Measurements from ENCODE around the gene ST6GALNAC1. TPM values are rescaled to one million over a fixed set of nuclear protein-coding genes. Genes with fewer than 3 reads are reported as not detected.

The ST6GALNAC1 gene
- total and polyA plus RNA-seq, 9 donors, result 0.73 to 10.5 (median 3.7) TPM

GRCh38 chr17:76682296-76682695 lies 38.7 kb upstream of the ST6GALNAC1 start:
- WGBS, 3 donors, result 11 to 37% (median 12%) methylated on average over 6 to 12 of the region's 12 CpGs
- H3K4me1 ChIP-seq (ENCODE audit: insufficient read depth), result peaks cover 19% of the 10 kb centered on the region
- H3K36me3 ChIP-seq, result no peaks in the 10 kb centered on the region
- intact Hi-C loops (cut with DNase I), result loop anchor here in 1 of 4 donors (10.0 kb wide), 1 partner anchor 157 kb away; no protein-coding TSS in a partner anchor
- TF ChIP-seq CTCF (IDR thresholded peaks at IDR 0.05) (no peak), POLR2A (IDR thresholded peaks at IDR 0.05) (no peak), EP300 (IDR thresholded peaks at IDR 0.05) (no peak)
- H3K27ac ChIP-seq, result peak overlapping the region; percentile 57 to 59
- peak; percentile 68 to 83 (median 75) for DNase-seq
- H3K9me3 ChIP-seq, result no peaks in the 10 kb centered on the region
- H3K27me3 ChIP-seq, result no peaks in the 10 kb centered on the region
- no peak overlapping the region for H3K4me3 ChIP-seq

- Histone ChIP-seq H3K9me3 (no peaks in the 10 kb centered on the region), H3K27me3 (no peaks in the 10 kb centered on the region), H3K36me3 (no peaks in the 10 kb centered on the region), H3K4me1 (ENCODE audit: insufficient read depth) (peaks cover 16% of the 10 kb centered on the region), H3K4me3 (no peak overlapping the region), H3K27ac (peak overlapping the region; percentile 57 to 59)
- intact Hi-C loops (cut with DNase I), result loop anchor here in 1 of 4 donors (10.0 kb wide), 1 partner anchor 157 kb away; no protein-coding TSS in a partner anchor
- WGBS, 3 donors, result 26 to 32% (median 27%) methylated on average over 16 of the region's 16 CpGs
- peak; percentile 74 to 84 (median 82) for DNase-seq
- no peak for TF ChIP-seq POLR2A (IDR thresholded peaks at IDR 0.05)
- TF ChIP-seq EP300 (IDR thresholded peaks at IDR 0.05), result no peak
- TF ChIP-seq CTCF (IDR thresholded peaks at IDR 0.05), result peak; percentile 50 to 67 (median 65)
Observed at GRCh38 chr17:76681222-76682137, 37.9 kb upstream of the ST6GALNAC1 start.

GRCh38 chr17:76679239-76679638 lies 35.7 kb upstream of the ST6GALNAC1 start:
- intact Hi-C loops (cut with DNase I), result loop anchor here in 1 of 4 donors (10.0 kb wide), 1 partner anchor 46 kb away; the partner anchor contains the start of genes JMJD6 and METTL23
- DNase-seq, result no peak
- no peak overlapping the region for H3K4me3 ChIP-seq
- peaks cover 16% of the 10 kb centered on the region for H3K4me1 ChIP-seq (ENCODE audit: insufficient read depth)
- 79 to 87% (median 86%) methylated on average over 1 of the region's 1 CpG for WGBS, 3 donors
- TF ChIP-seq POLR2A (IDR thresholded peaks at IDR 0.05), result no peak
- no peak for TF ChIP-seq CTCF (IDR thresholded peaks at IDR 0.05)
- TF ChIP-seq EP300 (IDR thresholded peaks at IDR 0.05), result no peak
- H3K27me3 ChIP-seq, result no peaks in the 10 kb centered on the region
- no peak overlapping the region for H3K27ac ChIP-seq
- H3K36me3 ChIP-seq, result no peaks in the 10 kb centered on the region
- no peaks in the 10 kb centered on the region for H3K9me3 ChIP-seq

GRCh38 chr17:76678330-76678729 lies 34.8 kb upstream of the ST6GALNAC1 start:
- H3K36me3 ChIP-seq, result no peaks in the 10 kb centered on the region

More at GRCh38 chr17:76678330-76678729, 34.8 kb upstream of the ST6GALNAC1 start:
- Histone ChIP-seq H3K27me3 (no peaks in the 10 kb centered on the region), H3K27ac (no peak overlapping the region), H3K4me1 (ENCODE audit: insufficient read depth) (peaks cover 16% of the 10 kb centered on the region), H3K9me3 (no peaks in the 10 kb centered on the region), H3K4me3 (no peak overlapping the region)
- intact Hi-C loops (cut with DNase I), result loop anchor here in 1 of 4 donors (10.0 kb wide), 1 partner anchor 46 kb away; the partner anchor contains the start of genes JMJD6 and METTL23
- DNase-seq, result no peak
- TF ChIP-seq POLR2A (IDR thresholded peaks at IDR 0.05) (no peak), EP300 (IDR thresholded peaks at IDR 0.05) (no peak), CTCF (IDR thresholded peaks at IDR 0.05) (no peak)
- WGBS, 3 donors, result 74 to 90% (median 88%) methylated on average over 12 of the region's 12 CpGs

Measured in ovary (tissue), 9 donors.